HEK293 (cell line): Measurements from ENCODE around the gene DDB1.

ENCODE experiments used
- GLI4 ChIP-seq: fragments of 450-650 bp; formaldehyde crosslinking; IDR thresholded peaks from 2 replicates; pipeline ENCODE4 v1.5.1; 2016; ENCODE audit warnings: missing biosample characterization, missing genetic modification characterization
- KLF10 ChIP-seq: fragments of 450-650 bp; IDR thresholded peaks from 2 replicates; pipeline ENCODE4 v1.5.1; 2018; ENCODE audit warnings: missing biosample characterization, mild to moderate bottlenecking, missing genetic modification characterization
- REPIN1 ChIP-seq: fragments of 450-650 bp; formaldehyde crosslinking; IDR thresholded peaks from 2 replicates; pipeline ENCODE4 v1.5.1; 2017; ENCODE audit warnings: missing biosample characterization, missing genetic modification characterization, low read depth
- SCRT2 ChIP-seq: fragments of 450-650 bp; formaldehyde crosslinking; IDR thresholded peaks from 2 replicates; pipeline ENCODE4 v1.5.1; 2016; ENCODE audit warnings: missing biosample characterization, missing genetic modification characterization
- YY1 ChIP-seq: fragments of 450-650 bp; formaldehyde crosslinking; IDR thresholded peaks from 2 replicates; pipeline ENCODE4 v1.5.1; 2018; ENCODE audit warnings: missing biosample characterization, missing genetic modification characterization
- ZBTB7A ChIP-seq: fragments of 450-650 bp; formaldehyde crosslinking; IDR thresholded peaks from 2 replicates; pipeline ENCODE4 v1.5.1; 2016; ENCODE audit warnings: low read depth, missing biosample characterization, missing genetic modification characterization
- TF ChIP-seq, protein P1 (sequence below): fragments of 450-650 bp; formaldehyde crosslinking; IDR thresholded peaks from 2 replicates; pipeline ENCODE4 v1.5.1; 2016; ENCODE audit warnings: missing biosample characterization, missing genetic modification characterization
- TF ChIP-seq, protein P2 (sequence below): fragments of 450-650 bp; formaldehyde crosslinking; IDR thresholded peaks from 2 replicates; pipeline ENCODE4 v1.5.1; 2016; ENCODE audit warnings: missing biosample characterization, missing genetic modification characterization
- TF ChIP-seq, protein P3 (sequence below): fragments of 450-650 bp; IDR thresholded peaks from 2 replicates; pipeline ENCODE4 v1.5.1; 2018; ENCODE audit warnings: missing biosample characterization, missing genetic modification characterization
- TF ChIP-seq, protein P4 (sequence below): fragments of 450-650 bp; formaldehyde crosslinking; IDR thresholded peaks from 2 replicates; pipeline ENCODE4 v1.5.1; 2016; ENCODE audit warnings: missing biosample characterization, missing genetic modification characterization, borderline replicate concordance

DNA sequence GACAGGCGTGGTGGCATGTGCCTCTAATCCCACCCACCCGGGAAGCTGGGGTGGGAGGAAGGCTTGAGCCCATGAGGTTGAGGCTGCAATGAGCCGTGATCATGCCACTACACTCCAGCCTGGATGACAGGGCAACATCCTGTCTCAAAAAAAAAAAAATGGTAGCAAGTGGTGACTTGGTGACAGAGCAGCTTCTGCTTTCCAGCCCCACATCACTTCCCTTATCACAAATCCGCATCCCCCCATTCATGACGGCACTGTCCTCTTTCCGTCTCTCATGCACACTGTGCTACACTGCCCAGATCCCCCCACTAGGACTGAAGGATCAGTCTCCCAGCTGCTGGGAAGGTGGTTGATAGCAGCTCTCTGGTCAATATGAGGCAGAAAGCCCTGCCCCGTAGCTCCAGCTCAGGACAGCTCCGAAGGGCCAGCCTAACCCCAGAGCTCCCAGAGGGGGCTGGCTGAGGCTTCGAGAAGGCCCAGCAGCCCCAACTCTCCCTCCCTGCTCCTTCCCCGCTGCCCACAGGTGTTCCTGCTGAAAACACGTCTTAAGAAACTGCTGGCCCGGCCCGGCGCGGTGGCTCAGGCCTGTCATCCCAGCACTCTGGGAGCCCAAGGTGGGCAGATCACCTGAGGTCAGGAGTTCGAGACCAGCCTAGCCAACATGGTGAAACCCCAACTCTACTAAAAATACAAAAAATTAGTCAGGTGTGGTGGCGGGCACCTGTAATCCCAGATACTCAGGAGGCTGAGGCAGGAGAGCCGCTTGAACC lies 76.0 kb downstream of the DDB1 start:
- TF ChIP-seq, protein P1, sequence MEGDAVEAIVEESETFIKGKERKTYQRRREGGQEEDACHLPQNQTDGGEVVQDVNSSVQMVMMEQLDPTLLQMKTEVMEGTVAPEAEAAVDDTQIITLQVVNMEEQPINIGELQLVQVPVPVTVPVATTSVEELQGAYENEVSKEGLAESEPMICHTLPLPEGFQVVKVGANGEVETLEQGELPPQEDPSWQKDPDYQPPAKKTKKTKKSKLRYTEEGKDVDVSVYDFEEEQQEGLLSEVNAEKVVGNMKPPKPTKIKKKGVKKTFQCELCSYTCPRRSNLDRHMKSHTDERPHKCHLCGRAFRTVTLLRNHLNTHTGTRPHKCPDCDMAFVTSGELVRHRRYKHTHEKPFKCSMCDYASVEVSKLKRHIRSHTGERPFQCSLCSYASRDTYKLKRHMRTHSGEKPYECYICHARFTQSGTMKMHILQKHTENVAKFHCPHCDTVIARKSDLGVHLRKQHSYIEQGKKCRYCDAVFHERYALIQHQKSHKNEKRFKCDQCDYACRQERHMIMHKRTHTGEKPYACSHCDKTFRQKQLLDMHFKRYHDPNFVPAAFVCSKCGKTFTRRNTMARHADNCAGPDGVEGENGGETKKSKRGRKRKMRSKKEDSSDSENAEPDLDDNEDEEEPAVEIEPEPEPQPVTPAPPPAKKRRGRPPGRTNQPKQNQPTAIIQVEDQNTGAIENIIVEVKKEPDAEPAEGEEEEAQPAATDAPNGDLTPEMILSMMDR (tag by site-specific recombination) = no peak
- TF ChIP-seq YY1 (tag by site-specific recombination) = no peak
- TF ChIP-seq KLF10 (tag by site-specific recombination) = no peak
- TF ChIP-seq REPIN1 (tag by site-specific recombination) = no peak
- TF ChIP-seq SCRT2 = no peak
- TF ChIP-seq, protein P2, sequence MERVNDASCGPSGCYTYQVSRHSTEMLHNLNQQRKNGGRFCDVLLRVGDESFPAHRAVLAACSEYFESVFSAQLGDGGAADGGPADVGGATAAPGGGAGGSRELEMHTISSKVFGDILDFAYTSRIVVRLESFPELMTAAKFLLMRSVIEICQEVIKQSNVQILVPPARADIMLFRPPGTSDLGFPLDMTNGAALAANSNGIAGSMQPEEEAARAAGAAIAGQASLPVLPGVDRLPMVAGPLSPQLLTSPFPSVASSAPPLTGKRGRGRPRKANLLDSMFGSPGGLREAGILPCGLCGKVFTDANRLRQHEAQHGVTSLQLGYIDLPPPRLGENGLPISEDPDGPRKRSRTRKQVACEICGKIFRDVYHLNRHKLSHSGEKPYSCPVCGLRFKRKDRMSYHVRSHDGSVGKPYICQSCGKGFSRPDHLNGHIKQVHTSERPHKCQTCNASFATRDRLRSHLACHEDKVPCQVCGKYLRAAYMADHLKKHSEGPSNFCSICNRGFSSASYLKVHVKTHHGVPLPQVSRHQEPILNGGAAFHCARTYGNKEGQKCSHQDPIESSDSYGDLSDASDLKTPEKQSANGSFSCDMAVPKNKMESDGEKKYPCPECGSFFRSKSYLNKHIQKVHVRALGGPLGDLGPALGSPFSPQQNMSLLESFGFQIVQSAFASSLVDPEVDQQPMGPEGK (tag by site-specific recombination) = no peak
- TF ChIP-seq, protein P3, sequence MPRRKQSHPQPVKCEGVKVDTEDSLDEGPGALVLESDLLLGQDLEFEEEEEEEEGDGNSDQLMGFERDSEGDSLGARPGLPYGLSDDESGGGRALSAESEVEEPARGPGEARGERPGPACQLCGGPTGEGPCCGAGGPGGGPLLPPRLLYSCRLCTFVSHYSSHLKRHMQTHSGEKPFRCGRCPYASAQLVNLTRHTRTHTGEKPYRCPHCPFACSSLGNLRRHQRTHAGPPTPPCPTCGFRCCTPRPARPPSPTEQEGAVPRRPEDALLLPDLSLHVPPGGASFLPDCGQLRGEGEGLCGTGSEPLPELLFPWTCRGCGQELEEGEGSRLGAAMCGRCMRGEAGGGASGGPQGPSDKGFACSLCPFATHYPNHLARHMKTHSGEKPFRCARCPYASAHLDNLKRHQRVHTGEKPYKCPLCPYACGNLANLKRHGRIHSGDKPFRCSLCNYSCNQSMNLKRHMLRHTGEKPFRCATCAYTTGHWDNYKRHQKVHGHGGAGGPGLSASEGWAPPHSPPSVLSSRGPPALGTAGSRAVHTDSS (tag by site-specific recombination) = no peak
- TF ChIP-seq ZBTB7A (tag by site-specific recombination) = no peak
- TF ChIP-seq GLI4 (tag by site-specific recombination) = no peak
- TF ChIP-seq, protein P4, sequence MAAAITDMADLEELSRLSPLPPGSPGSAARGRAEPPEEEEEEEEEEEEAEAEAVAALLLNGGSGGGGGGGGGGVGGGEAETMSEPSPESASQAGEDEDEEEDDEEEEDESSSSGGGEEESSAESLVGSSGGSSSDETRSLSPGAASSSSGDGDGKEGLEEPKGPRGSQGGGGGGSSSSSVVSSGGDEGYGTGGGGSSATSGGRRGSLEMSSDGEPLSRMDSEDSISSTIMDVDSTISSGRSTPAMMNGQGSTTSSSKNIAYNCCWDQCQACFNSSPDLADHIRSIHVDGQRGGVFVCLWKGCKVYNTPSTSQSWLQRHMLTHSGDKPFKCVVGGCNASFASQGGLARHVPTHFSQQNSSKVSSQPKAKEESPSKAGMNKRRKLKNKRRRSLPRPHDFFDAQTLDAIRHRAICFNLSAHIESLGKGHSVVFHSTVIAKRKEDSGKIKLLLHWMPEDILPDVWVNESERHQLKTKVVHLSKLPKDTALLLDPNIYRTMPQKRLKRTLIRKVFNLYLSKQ (tag by site-specific recombination) = no peak
